ENCODE results near the gene ZNF556.
"Not testable (repeated sequence)": the region's sequence is repeated elsewhere in the genome, so short reads cannot be mapped to it uniquely, and the experiment has no call there.

Gene ZNF556

DNA sequence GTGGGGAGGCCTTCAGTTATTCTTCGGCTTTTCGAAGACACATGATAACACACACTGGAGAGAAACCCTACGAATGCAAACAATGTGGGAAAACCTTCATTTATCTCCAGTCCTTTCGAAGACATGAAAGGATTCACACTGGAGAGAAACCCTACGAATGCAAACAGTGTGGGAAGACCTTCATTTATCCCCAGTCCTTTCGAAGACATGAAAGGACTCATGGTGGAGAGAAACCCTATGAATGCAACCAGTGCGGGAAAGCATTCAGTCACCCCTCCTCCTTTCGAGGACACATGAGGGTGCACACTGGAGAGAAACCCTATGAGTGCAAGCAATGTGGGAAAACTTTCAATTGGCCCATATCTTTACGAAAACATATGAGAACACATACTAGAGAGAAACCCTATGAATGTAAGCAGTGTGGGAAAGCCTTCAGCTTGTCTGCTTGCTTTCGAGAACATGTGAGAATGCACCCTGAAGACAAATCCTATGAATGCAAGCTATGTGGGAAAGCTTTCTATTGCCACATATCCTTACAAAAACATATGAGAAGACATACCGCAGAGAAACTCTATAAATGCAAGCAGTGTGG is 14.0 kb upstream of the ZNF556 start:
- no peak for DNase-seq (ENCODE audit: low read depth in 3 of 3, low spot score in 1 of 3)

DNA sequence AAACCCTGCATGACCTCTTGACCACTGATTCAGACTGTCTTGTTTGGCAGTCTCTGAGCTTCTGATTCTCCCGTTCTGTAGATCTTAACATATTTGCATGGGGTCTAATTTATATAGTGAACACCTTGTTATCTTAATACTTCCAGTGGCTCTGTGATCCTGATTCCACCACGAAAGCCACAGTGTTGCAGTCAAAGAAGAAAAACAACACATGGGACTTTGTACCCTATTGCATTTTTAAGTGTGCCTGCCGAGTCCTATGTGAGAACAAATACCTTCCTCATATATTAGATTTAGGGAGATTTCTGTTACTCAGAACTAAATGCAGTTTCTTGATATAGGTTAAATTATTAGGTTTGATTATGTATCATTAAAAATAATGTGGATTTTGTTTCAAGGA is 12.3 kb upstream of the ZNF556 start:
- DNase-seq (ENCODE audit: low read depth in 3 of 3, low spot score in 1 of 3): no peak

DNA sequence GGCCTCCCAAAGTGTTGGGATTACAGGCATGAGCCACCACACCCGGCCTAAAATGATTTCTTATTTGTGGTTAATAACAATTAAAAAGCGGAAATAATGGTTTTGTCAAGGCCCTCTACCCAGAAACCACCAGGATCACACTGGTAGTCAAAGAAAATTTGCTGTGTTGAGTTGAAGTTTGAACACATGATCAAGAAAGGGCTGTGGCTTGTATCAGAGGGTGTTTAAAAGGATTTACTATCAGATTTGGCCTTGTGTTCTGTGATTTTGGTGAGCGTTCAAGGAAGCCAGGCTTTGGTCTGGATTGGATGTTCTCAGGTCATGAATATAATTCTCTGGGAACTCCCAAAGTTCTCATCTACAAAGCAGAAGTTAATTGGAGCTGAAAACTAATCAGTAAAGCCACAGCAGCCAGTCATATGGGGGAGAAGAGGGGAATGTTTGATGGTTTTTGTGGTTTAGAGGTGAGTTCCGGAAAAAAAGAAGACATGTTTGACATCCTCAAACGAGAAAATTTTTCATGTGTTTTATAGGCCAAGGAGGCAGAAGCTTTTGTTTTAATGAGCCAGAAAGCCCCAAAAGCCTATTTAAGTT is 10.6 kb upstream of the ZNF556 start:
- DNase-seq (ENCODE audit: low read depth in 3 of 3, low spot score in 1 of 3): no peak

- no peak for DNase-seq (ENCODE audit: low read depth in 3 of 3, low spot score in 1 of 3)
These were observed 8.3 kb upstream of the ZNF556 start for GRCh38 chr19:2858864-2859263.

DNA sequence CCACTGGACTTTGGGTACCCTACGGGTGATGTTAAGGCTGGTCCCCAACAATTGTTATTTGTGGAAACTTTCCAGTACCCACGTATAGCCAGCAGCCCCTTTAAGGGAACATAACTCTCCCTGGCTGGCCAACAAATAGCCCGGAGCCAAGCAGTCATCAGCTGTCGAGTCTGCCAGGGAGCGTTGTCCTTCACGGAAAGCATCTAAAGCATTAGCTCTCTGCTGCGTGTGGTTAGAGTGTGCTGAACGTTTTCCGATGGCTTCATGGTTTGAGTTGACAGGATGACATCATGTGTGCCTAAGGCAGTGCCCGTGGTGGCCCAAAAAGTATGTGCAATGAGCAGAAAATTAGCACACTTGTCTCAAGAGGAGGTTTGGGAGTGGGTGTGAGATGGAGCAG is 3.3 kb upstream of the ZNF556 start:
- DNase-seq (ENCODE audit: low read depth in 3 of 3, low spot score in 1 of 3): no peak

- DNase-seq (ENCODE audit: low read depth in 3 of 3, low spot score in 1 of 3): no peak
These were observed 1.6 kb upstream of the ZNF556 start for GRCh38 chr19:2865334-2866100.

DNA sequence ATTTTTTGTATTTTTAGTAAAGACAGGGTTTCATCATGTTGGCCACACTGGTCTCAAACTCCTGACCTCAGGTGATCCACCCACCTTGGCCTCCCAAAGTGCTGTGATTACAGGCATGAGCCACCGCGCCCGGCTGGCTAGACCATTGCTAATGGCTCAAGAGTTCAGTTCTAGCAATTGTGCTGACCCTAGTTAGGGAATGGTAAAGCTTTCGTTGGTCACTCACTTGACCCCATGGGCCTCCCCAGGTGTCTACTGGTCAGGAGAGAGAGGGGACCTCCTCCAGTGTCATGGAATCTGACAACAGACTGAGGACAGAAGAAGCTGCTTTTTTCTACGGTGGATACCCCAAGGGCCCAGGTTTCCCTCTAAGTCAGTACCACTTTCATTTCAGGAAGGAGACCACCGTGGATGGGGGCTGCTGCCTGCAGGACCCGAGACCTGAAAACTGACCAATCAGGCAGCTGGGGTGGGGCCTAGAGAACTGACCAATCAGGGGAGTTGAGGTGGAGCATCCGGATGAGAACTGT is 575 bp upstream of the ZNF556 start:
- no peak for DNase-seq (ENCODE audit: low read depth in 3 of 3, low spot score in 1 of 3)

DNA sequence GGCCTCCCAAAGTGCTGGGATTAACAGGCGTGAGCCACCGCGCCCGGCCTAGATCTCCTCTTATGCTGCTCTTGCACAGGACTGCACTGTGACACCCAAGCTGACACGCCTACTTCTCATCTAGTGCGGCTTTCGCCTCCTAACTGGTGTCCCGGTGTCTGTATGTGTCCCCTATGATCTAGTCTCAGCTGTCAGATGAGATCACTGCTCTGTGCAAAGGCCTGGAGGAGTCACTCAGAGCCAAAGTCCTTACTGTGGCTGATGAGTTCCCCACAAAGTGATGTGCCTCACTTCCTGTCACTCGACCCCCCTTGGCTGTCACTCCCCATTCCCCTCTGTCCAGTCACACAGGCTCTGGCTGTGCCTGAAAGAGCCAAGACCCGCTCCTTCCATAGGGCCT is 2.5 kb downstream of the ZNF556 start:
- DNase-seq (ENCODE audit: low read depth in 3 of 3, low spot score in 1 of 3): no peak

DNA sequence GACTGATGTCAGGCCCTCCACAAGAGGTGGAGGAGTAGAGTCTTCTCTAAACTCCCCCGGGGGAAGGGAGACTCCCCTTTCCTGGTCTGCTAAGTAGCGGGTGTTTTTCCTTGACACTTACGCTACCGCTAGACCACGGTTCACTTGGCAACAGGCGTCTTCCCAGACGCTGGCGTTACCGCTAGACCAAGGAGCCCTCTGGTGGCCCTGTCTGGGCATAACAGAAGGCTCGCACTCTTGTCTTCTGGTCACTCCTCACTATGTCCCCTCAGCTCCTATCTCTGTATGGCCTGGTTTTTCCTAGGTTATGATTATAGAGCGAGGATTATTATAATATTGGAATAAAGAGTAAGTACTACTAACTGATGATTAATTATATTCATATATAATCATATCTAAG is 5.0 kb downstream of the ZNF556 start:
- DNase-seq (ENCODE audit: low read depth in 3 of 3, low spot score in 1 of 3): not testable (repeated sequence)

GRCh38 chr19:2877398-2878331 is 10.5 kb downstream of the ZNF556 start:
- no peak for DNase-seq (ENCODE audit: low read depth in 3 of 3, low spot score in 1 of 3)

- no peak for DNase-seq (ENCODE audit: low read depth in 3 of 3, low spot score in 1 of 3)
These were observed 16.7 kb downstream of the ZNF556 start for GRCh38 chr19:2883686-2884439.

DNA sequence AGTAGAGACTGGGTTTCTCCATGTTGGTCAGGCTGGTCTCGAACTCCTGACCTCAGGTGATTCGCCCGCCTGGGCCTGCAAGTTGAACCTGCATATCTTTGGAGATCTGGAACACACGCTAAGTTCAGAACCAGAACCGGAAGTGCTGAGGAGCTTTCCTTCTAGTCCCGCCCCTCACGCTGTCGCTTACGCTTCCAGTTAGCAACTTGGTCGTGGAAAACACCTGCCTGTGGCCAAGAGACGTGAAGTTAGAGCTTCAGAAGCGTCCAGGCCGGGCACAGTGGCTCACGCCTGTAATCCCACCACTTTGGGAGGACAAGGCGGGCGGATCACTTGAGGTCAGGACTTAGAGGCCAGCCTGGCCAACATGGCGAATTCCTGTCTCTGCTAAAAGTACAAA is 18.6 kb downstream of the ZNF556 start:
- no peak for DNase-seq (ENCODE audit: low read depth in 3 of 3, low spot score in 1 of 3)

DNA sequence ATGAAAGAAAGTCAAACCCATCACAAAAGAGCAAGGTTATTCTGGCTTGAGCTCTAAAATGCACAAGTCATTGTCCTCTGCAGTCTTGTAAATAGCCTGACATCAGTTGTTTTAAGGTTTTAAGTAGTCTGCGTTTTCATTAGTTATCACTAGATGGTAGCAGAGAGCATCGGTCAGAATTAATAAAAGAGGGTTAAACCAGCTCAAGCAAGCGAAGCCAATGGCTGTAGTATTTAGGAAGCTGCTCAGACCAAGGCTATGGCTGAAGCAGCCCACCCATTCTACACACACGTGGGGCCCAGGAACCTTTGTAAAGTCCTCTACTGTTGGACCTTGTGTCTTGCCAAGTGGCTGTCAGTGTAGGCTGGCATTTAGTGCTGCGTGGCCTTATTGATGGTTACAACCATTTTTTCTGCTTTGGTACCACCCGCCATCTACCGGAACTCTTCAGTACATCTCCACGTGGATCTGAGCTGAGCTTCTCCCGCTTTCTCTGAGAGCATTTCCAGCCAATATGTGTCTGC is 20.3 kb downstream of the ZNF556 start:
- DNase-seq (ENCODE audit: low read depth in 3 of 3, low spot score in 1 of 3): no peak

- DNase-seq (ENCODE audit: low read depth in 3 of 3, low spot score in 1 of 3): peak in 1 of 3 donors; percentile 30
These were observed 21.6 kb downstream of the ZNF556 start for GRCh38 chr19:2888731-2889224.

DNA sequence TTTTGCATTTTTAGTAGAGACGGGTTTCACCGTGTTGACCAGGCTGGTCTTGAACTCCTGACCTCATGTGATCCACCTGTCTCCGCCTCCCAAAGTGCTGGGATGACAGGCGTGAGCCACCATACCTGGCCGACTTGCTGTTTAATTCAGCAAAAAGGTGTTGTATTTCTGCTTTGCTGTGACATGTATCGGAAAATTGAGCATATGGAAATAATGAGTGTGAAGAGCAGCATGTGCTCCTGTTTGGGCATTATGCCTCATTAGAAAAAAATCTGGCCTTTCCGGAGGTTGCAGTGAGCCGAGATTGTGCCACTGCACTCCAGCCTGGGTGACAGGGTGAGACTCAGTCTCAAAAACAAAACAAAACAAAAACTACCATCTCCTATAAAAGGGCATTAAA is 23.4 kb downstream of the ZNF556 start:
- not testable (repeated sequence) for DNase-seq (ENCODE audit: low read depth in 3 of 3, low spot score in 1 of 3)

DNA sequence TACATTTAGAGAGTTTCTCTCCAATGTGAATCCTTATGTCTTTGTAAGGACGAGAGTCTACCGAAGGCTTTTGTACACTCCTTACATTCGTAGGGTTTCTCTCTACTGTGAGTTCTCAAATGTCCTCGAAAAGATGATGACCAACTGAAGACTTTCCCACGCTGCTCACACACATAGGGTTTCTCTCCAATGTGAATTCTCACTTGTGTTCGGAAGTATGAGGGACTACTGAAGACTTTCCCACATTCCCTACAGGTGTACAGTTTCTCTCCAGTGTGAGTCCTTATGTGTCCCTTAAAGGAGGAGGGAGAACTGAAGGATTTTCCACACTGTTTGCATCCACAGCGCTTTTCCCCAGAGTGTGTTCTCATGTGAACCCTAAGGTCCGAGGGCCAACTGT is 29.6 kb downstream of the ZNF556 start:
- DNase-seq (ENCODE audit: low read depth in 3 of 3, low spot score in 1 of 3): no peak

DNA sequence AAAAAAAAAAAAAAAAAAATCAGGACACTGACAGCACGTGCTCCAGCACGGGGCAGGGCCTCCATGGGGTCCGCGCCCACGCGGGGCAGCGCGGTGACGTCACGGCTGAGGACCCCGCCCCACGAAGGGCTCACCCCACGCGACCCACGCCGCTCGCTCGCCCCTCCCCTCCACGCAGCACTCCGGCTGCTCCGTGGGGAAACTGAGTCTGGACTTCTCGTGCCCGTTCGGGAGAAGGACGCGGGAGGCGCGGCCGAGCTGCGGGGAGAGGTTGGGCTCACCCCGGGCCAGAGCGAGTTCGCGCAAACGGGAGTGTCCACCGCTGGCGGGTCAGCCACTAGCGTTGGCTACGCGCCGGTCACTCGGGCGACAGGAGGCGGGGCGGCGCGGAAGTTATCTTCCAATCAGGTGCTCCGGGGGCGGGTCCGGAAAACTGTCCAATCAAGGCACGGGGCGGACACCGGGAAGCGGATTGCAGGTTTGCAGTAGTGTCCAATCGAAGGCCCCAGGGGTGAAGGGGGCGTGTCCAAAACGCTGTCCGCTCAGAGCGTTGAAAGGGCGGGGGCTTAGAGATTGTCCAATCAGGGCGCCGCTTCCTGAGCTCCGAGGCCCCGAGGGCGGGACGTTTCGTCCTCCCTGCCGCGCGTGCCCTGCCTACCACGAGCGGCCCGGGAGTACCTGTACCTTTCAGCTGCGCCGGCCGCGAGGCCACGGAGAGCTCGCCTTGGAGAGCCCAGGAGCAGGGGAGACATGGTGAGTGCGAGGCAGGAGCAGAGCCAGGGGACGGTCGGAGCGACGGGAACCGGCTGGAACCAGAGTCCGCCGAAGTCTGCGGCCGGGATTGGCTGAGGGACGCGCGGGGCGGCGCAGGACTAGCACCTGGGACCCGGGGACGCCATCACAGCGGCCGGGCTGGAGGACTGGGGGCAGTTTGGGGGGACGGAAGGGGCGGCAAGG is 33.4 kb downstream of the ZNF556 start, which contains the start of gene ZNF57:
ZNF57 (plus strand) TSS at position 633 of the 957 bp plus-strand sequence; CDS start at position 751, 118 bp downstream.
- DNase-seq (ENCODE audit: low read depth in 3 of 3, low spot score in 1 of 3): peak; percentile 91 to 95 (median 93)

- DNase-seq (ENCODE audit: low read depth in 3 of 3, low spot score in 1 of 3): no peak
These were observed 35.6 kb downstream of the ZNF556 start for GRCh38 chr19:2902590-2903218.

Data from stimulated activated CD4-positive, alpha-beta T cell treated with anti-CD3 and anti-CD28 coated beads, TNF-alpha, amount 100 ng/mL, for 1 hour (primary cell).